RCC 7860 (cell line): ENCODE measurements around the gene HTR3A.

Source experiments
- DNase-seq: peaks from one replicate; pipeline ENCODE4 v3.0.0-alpha.2; 2015; ENCODE audit warnings: low spot score
- FAIRE-seq: peaks from 2 replicates; lab custom pipeline; 2012; peaks lifted over from hg19 to GRCh38; lab: Jason Lieb, UNC

Gene HTR3A

GRCh38 chr11:113977701-113978100 lies 2.8 kb downstream of the HTR3A start:
- FAIRE-seq (no peak), DNase-seq (no peak)

GRCh38 chr11:113979431-113979830 lies 4.5 kb downstream of the HTR3A start:
- no peak for DNase-seq
- no peak for FAIRE-seq

GRCh38 chr11:113980785-113981184 lies 5.9 kb downstream of the HTR3A start:
- FAIRE-seq (no peak), DNase-seq (no peak)

- DNase-seq, result no peak
- FAIRE-seq, result no peak
Observed at GRCh38 chr11:113982306-113982705, 7.4 kb downstream of the HTR3A start.

GRCh38 chr11:113984781-113985180 lies 9.9 kb downstream of the HTR3A start:
- FAIRE-seq, result no peak
- no peak for DNase-seq

GRCh38 chr11:113985906-113986305 lies 11.0 kb downstream of the HTR3A start:
- FAIRE-seq (no peak), DNase-seq (no peak)

- no peak for DNase-seq
- FAIRE-seq, result no peak
Observed at GRCh38 chr11:113986351-113987140, 11.6 kb downstream of the HTR3A start.

- no peak for FAIRE-seq
- DNase-seq, result no peak
Observed at GRCh38 chr11:113989381-113989780, 14.5 kb downstream of the HTR3A start.

GRCh38 chr11:113989916-113990315 lies 15.0 kb downstream of the HTR3A start:
- FAIRE-seq (no peak), DNase-seq (no peak)

GRCh38 chr11:113991170-113991569 lies 16.3 kb downstream of the HTR3A start:
- FAIRE-seq (no peak), DNase-seq (no peak)

- DNase-seq (no peak), FAIRE-seq (no peak)
Observed at GRCh38 chr11:113991718-113992458, 17.0 kb downstream of the HTR3A start.

GRCh38 chr11:113992459-113993110 lies 17.7 kb downstream of the HTR3A start:
- DNase-seq, result no peak
- FAIRE-seq, result no peak

GRCh38 chr11:113994077-113994954 lies 19.4 kb downstream of the HTR3A start:
- FAIRE-seq, result no peak

GRCh38 chr11:113997473-113997872 lies 22.6 kb downstream of the HTR3A start:
- DNase-seq (no peak), FAIRE-seq (no peak)

More at GRCh38 chr11:113994077-113994954, 19.4 kb downstream of the HTR3A start:
- no peak for DNase-seq

- FAIRE-seq, result no peak
- DNase-seq, result no peak
Observed at GRCh38 chr11:113998574-113998973, 23.7 kb downstream of the HTR3A start.

GRCh38 chr11:114000526-114000925 lies 25.6 kb downstream of the HTR3A start:
- DNase-seq (no peak), FAIRE-seq (no peak)

- no peak for FAIRE-seq
- DNase-seq, result no peak
Observed at GRCh38 chr11:114001416-114001815, 26.5 kb downstream of the HTR3A start.

GRCh38 chr11:114008331-114008730 lies 33.4 kb downstream of the HTR3A start:
- FAIRE-seq (no peak), DNase-seq (no peak)

GRCh38 chr11:114010931-114011330 lies 36.0 kb downstream of the HTR3A start:
- DNase-seq, result no peak
- no peak for FAIRE-seq

GRCh38 chr11:114011443-114011842 lies 36.5 kb downstream of the HTR3A start:
- FAIRE-seq, result no peak
- no peak for DNase-seq

- no peak for FAIRE-seq
- DNase-seq, result no peak
Observed at GRCh38 chr11:114015117-114015516, 40.2 kb downstream of the HTR3A start.
